ENCODE data around the gene TMEM218.

DNA sequence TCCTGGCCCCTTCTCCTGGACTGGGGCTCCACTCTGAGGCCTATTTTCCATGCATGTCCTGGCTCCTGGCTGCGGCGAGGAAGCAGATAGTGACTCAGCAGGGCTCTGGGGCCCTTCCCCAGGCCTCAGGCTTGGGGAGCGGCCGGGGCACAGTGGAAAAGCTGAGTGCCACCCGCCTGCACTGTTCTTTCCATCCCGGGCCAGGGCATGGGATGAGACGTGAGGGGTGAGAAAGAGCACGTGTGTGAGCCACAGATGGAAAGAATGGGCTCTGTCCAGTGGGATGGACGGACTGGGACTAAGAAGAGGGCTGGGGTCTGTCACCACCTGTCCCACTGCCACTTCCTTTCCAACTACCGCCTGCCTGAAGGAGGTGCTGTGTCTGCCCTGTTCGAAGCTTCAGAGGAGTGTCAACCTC, 35.5 kb downstream of the TMEM218 start:
- TF ChIP-seq TAF1 (IDR thresholded peaks at IDR 0.05; ENCODE audit: low read depth) (no peak), CEBPB (IDR thresholded peaks at IDR 0.05) (no peak), EGR1 (IDR thresholded peaks at IDR 0.05) (no peak), NFIC (IDR thresholded peaks at IDR 0.05) (no peak)
